ENCODE measurements around the gene FTCDNL1.

GRCh38 chr2:199818026-199818425 is 33.0 kb downstream of the FTCDNL1 start:
- TF ChIP-seq ZNF664 (tag by site-specific recombination; IDR thresholded peaks at IDR 0.05) (no peak), ZNF548 (tag by site-specific recombination; IDR thresholded peaks at IDR 0.05) (no peak), ZBTB17 (tag by site-specific recombination; IDR thresholded peaks at IDR 0.05) (no peak), CTCF (tag by site-specific recombination; IDR thresholded peaks at IDR 0.05) (no peak), ZNF596 (tag by site-specific recombination; IDR thresholded peaks at IDR 0.05) (no peak), TCF7L2 (IDR thresholded peaks at IDR 0.05; ENCODE audit: borderline replicate concordance, low read depth, low read length) (no peak), ZNF585B (tag by site-specific recombination; IDR thresholded peaks at IDR 0.05) (no peak), ZNF324 (tag by site-specific recombination; IDR thresholded peaks at IDR 0.05) (no peak), BCL11A (tag by site-specific recombination; IDR thresholded peaks at IDR 0.05; ENCODE audit: low read depth) (no peak)
- TF ChIP-seq, protein P1, sequence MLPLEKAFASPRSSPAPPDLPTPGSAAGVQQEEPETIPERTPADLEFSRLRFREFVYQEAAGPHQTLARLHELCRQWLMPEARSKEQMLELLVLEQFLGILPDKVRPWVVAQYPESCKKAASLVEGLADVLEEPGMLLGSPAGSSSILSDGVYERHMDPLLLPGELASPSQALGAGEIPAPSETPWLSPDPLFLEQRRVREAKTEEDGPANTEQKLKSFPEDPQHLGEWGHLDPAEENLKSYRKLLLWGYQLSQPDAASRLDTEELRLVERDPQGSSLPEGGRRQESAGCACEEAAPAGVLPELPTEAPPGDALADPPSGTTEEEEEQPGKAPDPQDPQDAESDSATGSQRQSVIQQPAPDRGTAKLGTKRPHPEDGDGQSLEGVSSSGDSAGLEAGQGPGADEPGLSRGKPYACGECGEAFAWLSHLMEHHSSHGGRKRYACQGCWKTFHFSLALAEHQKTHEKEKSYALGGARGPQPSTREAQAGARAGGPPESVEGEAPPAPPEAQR (tag by site-specific recombination; IDR thresholded peaks at IDR 0.05), result no peak

Data from HEK293 (cell line).